HUDEP-2 (cell line): Measurements from ENCODE around the gene TRIO.
"Not testable (repeated sequence)": the region's sequence is repeated elsewhere in the genome, so short reads cannot be mapped to it uniquely, and the experiment has no call there.

Source experiments
- DNase-seq, 76 experiments: peaks; one replicate each; lab custom pipeline; 2025; ENCODE audit not compliant: unreplicated experiment in 76 of 76; lab: John Stamatoyannopoulos, UW

Gene TRIO

GRCh38 chr5:14204785-14205321 is 61.7 kb downstream of the TRIO start:
- no peak for DNase-seq

GRCh38 chr5:14206028-14206725 is 63.0 kb downstream of the TRIO start:
- no peak for DNase-seq

DNA sequence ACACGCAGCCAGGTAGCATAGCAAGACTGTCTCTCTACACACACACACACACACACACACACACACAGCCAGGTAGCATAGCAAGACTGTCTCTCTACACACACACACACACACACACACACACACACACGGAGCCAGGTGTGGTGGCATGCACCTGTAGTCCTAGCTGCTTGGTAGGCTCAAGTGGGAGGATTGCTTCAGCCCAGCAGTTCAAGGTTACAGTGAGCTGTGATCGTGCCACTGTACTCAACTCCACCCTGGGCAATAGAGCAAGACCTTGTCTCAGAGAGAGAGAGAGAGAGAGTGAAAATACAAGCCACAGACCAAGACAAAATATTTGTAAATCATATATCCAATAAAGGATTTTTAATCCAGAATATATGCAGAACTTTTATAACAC is 64.3 kb downstream of the TRIO start:
- DNase-seq = not testable (repeated sequence)

DNA sequence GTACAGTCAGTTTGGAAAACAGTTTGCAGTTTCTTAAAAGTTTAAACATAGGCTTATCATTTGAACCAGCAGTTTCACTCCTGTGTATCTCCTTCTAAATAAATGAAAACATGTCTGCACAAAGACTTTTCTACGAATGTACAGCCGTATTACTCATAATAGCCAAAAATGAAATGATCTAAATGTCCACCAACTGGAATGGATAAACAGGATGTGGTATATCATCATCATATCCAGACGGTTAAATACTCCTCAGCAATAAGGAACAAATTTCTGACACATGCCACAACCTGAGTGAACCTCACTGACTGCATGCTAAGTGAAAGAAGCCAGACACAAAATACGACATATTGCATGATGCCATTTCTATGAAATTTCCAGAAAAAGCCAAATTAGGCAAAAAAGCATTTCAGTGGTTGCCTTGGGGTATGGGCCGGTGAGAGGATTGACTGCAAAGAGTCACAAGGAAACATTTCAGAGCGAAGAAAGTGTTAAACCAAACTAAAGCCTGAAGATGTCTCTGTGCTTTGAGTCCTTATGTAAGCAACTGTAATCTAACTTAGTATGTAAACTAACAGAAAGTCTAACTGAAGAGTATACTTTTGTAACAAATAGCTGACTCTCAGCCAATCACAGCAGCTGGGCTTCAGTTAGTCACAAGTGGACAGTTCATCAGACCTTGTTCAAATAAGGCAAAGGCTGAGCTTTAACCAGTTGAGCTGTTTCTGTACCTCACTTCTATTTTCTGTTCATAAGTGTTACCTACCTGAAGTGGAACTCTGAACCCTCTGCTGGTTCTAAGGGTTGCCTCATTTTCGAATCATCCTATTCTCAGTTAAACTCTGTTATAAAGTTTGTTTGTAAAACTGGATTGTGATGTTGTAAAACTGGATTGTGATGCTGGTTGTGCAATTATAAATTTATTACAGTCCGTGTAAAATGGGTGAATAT is 65.2 kb downstream of the TRIO start:
- no peak for DNase-seq

- no peak for DNase-seq
Measured at GRCh38 chr5:14209222-14209822, 66.2 kb downstream of the TRIO start.

GRCh38 chr5:14209836-14210235 is 66.7 kb downstream of the TRIO start:
- DNase-seq = no peak

GRCh38 chr5:14210729-14211128 is 67.6 kb downstream of the TRIO start:
- no peak for DNase-seq

GRCh38 chr5:14211818-14212803 is 69.0 kb downstream of the TRIO start:
- DNase-seq = no peak

DNA sequence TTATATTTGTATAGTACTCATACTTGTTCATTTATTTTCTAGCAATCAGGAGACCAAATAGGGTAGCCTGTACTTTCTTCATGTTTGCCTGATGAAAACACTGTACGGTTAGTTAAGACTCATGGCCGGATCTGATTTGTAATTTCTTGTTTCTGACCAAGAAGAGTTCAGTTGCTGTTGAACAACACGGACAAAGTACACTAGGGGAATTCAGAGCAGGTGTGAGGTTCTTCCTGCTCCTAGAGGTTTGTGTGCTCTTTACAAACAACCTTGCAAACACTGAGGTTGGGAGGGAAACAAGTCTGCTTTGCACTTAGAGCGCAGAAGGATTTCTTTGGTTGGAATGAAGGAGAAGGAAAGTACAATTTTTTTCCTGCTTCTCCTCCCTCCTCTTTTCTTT is 69.7 kb downstream of the TRIO start:
- DNase-seq = no peak

GRCh38 chr5:14213253-14213652 is 70.1 kb downstream of the TRIO start:
- DNase-seq = no peak

DNA sequence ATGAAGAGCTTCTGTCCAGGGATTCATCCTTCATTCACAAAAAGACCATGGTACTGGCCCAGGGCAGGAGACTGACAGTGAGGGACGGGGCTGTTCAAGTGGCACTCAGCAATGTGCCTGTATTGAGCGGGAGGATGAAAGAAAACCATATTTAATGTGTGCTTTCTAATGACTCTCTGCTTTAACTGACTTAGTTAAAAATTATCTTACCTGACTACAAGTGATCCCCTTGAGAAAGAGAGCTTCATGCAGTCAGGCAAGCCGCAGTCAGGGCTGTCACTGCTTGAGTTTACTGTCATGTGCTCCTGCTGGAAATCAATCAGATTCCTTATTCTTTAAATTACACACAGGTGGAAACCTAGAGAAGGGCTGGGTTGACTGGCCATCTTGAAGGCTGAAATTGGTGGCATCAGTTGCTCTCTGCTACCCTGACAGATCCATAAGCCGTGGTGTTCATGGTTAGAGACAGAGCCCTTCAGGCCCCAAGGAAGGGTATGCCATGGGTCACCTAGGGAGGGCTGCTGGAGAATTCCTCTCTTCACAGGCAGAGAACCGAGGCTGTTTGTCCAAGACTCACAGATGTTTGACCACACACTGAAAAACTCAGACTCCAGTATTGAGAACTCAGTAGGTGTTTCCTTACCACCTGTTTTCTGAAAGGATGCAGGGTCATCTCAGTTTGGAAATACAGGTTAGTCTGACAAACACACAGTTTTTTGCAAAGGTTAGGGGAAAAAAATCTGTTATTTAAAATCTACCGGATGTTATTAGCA is 70.9 kb downstream of the TRIO start:
- DNase-seq = no peak

DNA sequence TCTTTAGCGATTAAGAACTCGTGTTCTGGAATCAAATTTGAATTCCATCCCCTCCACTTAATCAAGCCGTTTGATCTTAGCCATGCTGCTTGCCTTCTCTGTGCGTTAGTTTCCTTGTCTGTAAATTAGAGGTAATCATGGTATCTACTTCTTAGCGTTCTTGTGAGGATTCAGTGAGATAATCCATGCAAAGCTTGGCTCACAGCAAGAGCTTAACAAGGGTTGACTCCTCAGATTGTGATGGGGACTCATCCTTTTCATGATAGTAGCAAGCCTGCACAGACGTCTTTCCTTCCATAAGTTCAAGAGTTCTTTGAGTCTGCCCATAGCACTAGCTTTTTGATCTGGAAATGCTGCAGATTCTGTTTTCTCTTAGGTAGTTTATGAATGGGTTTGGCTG is 72.8 kb downstream of the TRIO start:
- DNase-seq = no peak

- no peak for DNase-seq
Measured at GRCh38 chr5:14216372-14216771, 73.2 kb downstream of the TRIO start.

DNA sequence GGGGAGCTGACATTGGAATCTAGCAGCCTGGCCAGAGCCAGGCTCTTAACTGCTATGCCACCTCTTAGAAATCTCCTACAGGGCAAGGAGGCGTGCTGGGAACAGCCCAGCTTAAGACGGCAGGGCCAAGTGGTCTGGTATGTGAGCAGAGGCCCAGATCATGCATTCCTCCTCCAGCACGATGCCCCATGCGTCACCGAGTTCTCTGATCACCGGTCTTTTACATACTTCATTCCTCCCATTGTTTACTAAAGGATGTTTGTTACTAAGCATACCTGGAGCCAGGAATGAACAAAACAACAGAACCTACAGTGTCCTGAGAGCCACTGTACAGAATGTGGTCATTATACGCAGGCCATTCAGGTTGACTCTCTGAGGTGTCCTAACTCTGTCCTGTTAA is 73.8 kb downstream of the TRIO start:
- no peak for DNase-seq

DNA sequence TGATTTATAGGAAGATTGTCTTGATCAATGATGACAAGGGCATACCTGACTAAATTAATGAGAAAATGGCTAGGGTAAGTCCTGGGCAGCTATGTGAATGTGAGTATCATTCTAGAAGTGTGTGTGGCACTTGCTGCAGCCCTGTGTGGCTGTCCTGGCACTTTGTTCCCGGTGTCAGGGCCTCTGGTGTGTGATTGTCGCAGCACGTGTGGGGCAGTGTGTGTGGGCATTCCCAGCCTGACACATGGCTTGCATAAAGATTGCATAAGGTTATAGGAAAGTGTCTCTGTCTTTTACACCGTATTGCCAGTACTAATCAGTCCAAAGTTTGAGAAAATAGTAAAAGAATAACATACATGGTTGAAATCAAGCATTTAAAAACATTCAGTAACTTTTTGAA is 74.4 kb downstream of the TRIO start:
- no peak for DNase-seq

GRCh38 chr5:14218011-14218410 is 74.9 kb downstream of the TRIO start:
- no peak for DNase-seq

GRCh38 chr5:14218480-14218879 is 75.3 kb downstream of the TRIO start:
- no peak for DNase-seq

GRCh38 chr5:14218897-14219573 is 75.9 kb downstream of the TRIO start:
- DNase-seq = no peak
